GM18519 (cell line): ENCODE measurements around the gene RAD51B.

Experiments used
- ATAC-seq: cut with Tn5 transposase; IDR thresholded peaks from one replicate; pipeline ENCODE4 v1.9.1; 2021; ENCODE audit warnings: mild to moderate bottlenecking, moderate library complexity; ENCODE audit not compliant: unreplicated experiment, low FRiP score

RAD51B gene

DNA sequence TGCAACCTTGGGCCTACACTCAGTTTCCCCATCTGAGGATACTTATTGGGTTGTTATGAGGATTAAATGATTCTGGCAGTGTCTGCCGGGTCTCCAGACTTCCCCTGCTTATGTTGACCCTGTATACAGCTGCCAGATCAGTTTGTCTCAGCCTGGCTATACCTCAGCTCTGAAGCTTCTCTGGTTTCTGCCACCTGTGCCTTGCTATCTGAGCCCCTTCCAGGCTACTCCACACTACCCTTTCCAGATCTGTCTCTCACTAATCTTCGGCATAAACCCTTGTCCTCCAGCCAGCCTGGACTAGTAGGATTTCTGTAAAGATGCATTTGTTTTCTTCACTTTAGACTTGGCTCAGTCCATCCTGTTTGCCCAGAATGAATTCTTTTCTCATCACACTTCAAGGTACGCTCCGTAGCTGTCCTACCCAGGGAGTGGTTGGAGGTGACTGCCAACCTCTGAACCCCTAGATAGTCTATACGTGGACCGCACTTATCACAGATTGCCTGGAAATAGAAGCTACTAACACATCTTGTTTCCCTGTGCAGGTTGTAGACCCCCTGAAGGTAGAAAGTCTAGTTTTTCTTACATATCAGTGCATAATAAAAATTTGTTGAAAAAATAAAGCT lies 422.4 kb downstream of the RAD51B start:
- ATAC-seq = no peak

DNA sequence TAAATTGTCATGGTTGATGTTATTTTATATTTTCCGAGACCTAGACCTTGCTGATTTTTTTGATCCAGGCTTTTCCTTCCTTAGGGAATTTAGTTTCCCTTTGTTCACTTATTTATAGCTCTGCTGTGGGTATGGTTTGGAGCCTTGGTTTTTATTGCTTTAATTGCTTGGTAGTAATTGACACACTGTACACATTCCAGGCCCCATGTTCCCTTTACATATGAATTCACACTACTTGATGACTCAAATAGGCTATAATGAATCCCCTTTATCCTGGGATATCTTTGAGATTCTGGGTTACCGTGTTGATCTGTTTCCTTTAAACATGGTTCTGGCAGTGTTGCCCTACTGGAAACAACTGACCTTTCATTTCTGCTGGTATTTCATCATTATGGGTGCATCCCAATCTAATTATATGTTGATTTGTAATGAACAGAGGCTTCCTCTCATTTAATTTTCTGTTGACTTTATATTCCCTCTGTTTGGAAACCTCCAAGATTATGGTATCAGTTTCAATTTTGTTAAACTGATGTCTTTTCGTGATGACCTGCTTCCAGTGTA lies 424.0 kb downstream of the RAD51B start:
- no peak for ATAC-seq

DNA sequence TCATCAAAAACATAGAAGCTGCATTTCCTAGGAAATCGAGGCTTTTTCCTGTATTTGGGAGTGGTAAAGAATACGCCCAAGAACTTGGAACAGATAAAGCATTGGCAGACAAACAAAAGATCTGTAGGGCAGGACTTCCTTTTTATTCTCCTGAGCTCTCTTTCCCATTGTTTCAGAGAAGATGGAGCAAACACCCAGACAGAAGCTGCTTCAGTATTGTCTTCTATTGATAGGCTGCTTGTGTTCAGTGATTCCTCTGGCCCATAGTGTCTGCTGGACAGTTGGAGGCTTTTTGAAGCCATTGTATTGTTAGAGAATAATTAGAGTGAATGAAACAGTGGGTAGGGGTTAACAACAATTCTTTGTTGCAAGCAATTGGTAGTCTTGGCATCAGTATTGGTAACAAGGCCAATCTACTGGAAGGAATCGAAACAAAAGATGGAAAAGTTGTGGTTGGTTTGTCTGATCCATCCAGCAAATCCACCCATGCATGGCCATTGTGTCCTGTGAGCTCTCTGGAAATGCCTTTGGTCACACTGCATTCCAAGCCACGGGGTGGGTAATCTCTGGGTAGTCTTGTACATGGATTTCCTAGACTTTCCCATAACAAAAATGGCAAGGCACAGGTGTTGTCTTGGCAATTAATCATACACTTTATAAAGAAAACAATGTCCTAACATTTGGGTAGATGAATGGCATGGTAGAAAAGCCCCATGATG lies 424.8 kb downstream of the RAD51B start:
- no peak for ATAC-seq

DNA sequence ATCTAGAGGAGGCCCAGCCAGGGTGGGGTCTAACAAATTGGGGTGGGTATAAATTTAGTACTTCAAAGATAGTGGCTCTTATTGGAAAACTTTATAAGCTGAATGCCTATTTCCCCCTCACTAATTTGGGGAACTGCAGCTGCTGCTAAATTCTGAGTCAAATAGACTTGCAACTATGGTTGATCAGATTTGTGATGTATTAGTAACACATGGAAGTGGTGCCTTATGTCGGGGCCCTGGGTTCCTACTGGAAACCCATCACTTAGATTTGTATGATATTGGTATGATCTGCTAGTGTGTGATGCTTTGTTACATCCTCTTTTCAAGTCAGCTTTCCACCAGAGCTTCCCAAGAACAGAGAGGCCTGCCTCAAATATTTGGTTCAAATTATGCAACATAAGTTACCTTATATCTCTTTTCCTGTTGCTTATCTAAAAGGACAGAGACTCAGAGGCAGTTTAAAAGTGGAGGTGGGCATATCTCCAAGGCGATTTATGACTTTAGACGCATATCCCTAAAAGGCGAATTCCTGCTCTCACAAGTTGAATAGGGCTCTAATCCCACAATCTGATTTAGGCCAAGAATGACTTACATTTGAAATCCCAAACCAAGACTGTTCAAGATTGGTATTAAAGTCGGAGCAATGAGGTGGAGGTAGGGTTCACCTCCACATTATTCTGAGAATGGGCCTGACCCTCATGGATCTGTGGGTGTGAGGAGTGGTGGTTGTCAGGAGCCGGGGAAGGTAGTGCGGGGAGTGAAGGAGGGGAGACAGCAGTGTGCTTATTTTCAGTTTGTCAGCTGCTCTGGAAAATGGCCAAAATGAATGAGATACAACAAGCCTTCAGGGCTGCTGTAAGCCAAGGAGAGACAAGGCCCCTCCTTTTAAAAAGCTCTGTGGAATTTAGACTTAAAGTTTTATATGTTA lies 425.8 kb downstream of the RAD51B start:
- ATAC-seq = no peak

DNA sequence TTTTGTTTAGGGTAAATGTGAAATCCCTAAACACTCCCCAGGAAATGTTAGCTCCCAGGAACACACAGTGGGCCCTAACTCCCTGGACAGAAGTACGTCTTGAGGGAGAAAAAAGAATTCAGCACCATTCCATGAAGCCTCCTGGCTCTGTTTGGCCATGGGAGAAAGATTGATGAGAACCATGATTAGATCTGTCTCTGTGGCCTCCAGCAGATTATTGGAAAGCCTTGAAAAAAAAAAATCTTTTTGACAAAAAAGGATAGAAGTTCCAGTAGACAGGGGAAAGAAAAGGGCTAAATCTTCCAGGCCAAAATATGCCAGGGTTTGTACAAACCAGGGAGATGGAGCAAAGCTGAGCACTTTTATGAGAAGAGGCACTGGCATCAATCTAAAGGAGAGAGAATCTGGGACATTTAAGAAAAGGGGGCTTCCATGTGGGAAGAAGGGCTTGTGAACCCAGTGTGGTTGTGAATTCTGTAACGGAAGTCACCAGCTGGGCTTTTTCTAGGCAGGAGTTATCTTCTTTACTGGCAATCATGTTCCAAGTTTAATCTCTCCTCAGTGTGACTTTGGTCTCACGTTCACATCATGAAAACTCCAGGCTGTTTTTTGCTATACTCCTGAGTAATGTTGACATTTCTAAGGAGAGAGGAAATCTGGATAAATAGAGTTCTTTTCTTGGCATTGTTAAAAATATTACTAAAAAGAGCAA lies 426.7 kb downstream of the RAD51B start:
- no peak for ATAC-seq

DNA sequence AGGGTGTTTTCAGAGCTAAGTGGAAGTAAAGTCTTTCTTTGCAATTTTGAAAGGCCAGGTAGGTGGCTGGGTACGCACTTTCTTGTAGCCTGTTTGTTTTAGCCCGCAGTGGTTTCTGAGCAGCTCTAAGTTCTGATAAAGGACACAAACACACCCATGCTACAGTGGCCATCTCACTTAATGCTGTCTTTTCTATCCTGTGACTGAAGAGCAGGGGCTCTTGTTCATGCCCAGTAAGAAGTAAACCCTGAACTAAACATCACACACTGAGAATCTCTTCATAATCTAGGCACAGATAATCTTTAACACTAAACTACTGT lies 427.2 kb downstream of the RAD51B start:
- no peak for ATAC-seq

DNA sequence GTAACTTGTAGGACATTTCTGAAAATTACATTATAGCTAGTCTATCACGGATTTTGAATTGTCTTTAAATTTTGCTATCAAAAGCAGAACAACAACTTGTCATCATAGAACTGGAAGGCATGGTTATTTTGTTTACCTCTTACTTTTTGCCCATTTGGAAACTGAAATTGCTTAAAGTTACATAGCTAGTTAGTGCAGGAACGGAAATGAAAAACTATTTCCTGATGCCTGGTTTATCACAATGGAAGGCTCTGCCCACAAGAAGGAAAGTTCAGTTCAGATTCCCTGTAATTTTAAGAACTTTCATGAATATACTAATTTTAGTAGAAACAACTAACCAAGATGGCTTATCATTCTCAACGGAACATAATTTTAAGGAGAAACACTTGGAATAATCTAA lies 427.7 kb downstream of the RAD51B start:
- ATAC-seq = no peak

DNA sequence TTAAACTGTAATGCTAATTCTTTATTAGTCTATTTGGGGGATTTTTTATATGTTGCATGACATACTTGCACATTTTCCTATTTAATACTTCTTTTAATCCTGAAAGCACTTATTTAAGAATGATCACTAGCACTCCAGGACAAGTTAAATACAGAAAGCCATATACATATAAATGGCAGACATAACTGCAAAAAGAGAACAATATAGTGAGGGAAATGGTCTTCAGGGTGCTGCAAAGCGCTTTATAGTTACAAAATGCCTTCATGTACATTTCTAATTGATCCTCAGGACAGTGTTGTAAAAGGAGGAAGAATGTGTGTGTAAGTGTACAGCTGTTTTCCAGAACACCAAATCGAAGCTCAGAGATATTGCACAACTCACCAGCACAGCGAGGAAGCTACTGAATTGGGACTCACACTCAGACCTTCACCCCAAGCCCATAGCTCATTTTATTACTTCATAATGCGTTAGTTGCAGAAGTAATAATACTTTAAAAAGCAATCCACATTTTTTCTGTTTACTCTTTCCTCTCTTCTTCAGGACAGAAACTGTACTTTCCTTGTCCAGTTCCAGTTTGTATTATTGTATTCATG lies 428.2 kb downstream of the RAD51B start:
- no peak for ATAC-seq

DNA sequence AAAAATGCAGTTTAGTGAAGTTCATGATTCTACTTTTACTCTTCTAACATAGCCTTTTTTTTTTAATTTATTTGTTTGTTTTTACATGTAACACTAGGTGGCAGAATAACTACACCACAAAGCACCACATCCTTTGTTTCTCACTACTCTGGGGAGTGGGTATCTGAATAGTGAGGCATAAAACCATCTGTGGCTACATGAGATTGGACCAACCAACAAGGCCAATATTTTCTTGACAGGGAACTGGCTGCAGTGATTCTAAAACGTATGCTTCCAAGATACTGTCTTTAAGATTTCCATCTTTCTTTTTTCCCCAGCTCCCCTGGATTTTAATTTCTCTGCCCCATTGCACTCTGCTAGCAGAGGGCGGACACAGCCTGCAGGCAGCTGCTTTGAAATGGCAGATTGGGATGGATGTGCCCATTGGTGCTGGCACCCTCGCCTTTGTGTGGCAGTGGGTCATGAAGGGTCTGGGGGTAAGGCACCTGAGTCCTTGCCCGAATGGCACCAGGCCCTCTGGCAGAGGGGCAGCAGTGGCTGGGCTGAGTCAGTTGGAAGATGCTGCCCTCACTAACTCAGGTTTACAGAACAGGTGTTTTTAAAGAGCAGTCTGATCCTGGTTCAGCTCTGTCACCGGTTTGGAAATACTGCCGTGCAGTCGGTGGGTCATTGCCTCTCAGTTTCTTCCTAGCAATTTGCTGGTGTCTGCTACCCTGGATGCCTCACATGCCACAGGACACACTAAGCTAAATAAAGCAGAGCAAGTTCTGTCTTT lies 429.1 kb downstream of the RAD51B start:
- no peak for ATAC-seq

DNA sequence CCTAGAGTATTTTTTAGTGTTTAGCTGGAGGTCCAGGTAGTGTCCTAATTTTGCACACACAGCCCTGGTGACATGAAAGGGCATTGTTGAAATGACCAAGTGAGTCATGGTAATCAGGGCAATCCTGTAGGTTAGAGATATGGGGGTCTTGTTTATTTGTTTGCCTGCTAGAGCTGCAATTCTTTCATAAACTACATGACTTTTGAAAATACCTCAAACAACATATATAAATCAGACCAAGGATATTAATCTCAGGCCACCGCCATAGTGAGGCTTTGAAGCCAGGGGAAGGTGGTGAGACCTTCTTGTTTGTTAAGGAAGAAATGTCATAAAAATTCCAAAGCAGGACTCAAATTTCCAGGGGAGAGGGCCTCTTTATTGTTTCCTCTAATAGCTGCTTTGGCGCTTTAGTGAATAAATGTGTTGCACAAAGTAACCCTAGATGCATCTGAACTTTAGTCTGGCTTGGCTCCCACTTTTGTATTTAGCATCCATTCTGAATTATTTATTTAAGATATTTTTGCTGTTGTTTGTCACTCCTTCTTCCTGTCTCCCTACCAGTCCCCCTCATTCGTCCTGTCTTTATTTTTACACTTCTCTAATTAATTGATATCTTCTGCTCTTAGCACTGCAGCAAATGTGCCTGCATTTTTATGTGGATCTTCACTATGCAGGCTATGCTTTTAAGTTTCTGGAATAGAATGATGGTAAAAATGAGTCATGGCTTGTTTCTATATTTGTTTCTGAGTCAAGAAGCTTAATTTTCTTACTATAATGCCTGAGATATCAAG lies 430.3 kb downstream of the RAD51B start:
- ATAC-seq = no peak

DNA sequence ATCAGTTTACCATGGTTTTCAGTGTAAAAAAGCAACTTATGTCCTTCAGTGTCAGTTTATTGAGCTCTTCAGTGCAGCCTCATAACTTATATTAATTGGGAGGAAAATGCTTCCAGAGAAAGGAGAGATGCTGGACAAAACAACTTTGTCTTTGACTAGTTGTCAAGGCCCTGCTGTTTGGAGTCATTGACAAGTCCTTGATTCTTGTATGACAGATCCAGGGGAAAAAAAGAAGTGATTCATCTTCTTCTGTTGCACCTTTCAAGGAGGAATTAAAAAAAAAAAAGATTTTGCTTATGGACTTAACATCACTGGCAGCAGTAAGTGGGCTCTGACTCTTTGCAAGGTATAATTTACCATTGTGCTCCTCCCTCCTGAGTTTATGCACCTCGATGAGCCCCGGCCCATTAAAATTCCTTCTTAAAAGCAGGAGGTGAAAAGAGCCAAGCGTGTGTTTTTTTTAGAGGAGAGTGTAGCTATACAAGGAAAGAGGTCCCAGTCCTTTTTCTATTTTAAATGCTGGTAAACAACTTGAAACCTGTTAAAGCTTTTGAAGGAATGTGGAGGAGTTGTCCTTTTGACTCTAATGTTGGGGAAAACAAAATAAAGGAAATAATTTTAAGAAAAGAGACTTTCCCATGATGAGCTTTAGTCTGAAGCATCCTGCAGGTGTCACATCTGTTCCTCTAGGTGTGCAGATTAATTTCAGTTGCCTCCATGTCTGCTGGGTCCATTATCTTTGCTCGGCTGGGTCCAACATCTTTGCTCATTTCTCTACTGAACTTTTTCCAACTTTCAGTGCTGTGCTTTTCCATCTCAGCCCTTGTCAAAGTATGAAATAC lies 431.6 kb downstream of the RAD51B start:
- ATAC-seq = no peak

DNA sequence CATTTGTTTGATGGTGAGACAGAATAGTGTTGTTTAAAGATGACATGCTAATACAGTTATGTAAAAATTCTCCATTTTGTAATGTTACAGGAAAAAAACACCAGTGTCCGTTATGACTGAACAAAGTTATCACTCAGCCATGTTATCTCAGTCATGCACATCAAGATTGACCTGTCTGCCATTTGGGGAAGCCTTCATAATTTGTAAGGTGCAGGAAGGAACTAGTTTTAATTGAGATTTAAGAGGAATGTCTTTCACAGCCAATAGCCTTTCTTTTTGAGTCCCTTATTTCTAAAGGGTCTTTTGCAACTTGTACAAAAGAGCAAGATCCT lies 432.2 kb downstream of the RAD51B start:
- no peak for ATAC-seq

DNA sequence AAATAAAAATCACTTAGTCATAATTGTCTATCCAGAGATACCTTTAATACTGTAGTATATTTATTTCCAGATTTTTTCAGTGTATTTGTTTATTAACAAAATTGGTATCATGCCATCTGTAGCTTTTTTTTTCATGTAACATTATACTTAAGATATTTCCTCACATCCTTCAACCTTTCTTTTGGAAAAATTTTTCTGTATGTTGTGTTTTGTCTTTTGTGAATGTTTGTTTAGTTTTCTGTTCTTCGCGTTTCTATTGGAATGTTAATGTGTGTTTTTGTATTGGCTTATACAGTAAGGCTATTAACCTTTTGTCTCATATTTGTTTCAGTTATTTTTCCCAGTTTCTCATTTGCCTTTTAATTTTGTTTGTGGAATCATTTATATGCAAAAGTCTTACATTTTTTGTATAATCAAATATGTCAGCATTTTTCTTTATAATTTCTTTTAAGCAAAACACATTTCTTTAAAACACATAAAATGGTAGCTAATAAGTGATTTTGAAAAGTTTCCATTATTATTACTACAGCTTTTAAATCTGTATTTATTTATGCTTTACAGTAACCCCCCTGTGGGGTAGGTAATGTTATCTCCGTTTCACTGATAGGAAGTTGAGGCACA lies 433.7 kb downstream of the RAD51B start:
- no peak for ATAC-seq

DNA sequence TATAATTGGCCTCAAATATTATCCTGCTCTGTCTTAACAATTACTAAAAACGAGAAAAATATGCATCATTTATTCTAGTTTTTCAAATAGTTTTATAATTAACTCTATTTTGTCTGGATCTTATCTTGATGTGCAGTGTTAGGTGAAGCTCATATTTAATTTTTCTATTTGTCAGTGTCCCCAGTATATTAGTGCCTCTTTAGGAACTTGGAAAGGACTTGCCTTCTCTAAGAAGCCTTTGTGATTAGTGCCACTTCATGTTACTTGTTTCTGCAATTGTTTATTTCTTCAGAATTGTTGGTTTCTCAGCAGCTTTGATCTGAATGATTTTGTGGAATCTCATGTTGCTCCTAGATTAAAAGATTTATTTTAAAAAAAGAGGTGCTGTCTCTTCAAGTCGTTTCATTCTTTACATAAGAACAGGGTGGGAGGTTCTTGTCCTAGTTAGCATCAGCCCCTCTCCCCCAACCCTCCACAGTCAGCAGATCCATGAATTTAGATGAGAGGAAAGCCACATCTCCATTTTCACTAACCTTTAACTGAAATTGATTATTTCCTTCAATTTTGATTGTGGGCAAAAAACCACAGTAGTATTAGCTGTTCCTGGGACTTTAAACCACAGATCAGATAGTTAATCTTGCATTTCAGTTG lies 434.4 kb downstream of the RAD51B start:
- no peak for ATAC-seq

DNA sequence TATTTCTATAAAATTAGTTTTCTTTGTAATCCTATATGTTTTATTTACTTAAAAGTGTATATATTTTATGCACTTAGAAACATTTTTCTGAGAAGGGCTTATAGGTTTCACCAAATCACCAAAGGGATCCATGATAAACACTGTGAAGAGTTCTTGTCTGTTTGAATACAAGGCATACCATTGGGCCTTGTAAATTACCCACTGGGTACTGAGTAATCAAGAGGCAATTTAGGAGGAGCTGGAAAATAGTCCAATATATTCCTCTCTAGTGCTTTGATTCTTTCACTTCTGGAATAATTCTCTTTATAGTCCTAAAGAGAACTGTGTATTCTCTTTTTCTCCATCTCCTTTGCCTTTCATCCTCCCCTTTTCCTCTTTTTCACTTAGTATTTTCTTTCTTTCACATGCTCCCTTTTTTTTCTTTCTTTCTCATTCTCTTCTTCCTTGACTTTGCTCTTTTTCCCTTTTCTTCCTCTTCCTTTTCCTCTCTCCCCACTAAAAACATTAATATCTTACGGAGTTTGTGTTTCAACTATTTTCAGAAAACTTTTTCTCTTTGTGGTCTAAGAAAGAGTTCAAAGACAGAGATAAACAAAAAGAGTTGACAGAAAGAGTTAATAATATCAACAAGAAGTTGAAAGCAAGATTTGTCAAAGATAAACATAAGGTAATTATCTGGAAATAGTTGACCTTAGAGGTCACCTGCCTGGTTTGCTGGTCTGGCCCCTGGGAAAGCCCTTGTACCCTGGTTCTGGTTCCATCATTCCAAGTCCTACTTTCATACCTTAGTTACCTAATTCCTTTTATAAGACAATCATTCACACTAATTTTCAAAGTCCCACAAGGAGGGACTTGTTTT lies 435.3 kb downstream of the RAD51B start:
- no peak for ATAC-seq

DNA sequence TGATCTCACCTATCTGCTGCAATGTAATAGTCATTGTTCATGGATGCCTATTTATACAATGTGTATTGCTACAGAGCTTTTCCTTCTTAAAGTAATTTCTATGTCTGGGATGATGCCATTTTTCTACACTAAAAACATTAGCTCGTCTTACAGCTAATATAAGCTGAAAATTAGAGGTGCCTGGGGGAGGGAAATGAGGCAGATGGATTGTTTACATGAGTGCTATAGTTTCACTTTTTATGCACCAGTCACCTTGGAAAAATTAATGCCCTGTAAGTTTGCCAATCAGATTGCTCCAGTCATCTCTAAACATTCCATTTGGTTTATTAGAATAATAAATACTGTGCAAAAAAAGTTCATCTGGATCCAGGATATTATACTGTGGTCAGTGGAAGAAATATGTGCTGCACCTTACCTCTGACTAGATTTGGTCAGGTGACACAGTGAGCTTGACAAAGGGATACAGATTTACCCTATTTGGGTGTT lies 436.2 kb downstream of the RAD51B start:
- no peak for ATAC-seq
